ENCODE data around the gene ZBTB16. TPM values are rescaled to one million over a fixed set of nuclear protein-coding genes. Genes with fewer than 3 reads are reported as not detected.

The ZBTB16 gene
- polyA plus RNA-seq, 3 donors = 4.1 to 12.3 (median 8.3) TPM

GRCh38 chr11:114115451-114115928, 56.0 kb downstream of the ZBTB16 start:
- Histone ChIP-seq H2AFZ (ENCODE audit: insufficient read depth, low read depth, low read length, poor library complexity, severe bottlenecking) (no peak overlapping the region), H3K79me2 (ENCODE audit: insufficient read depth, low read length) (no peaks in the 10 kb centered on the region), H3K4me3 (replicated peaks in 1 of 3; ENCODE audit: low read depth in 2 of 3, low read length in 3 of 3) (no peak overlapping the region), H3K4me1 (ENCODE audit: control insufficient read depth in 1 of 2, insufficient read depth in 2 of 2, low read length in 2 of 2) (peaks cover 11 to 19% of the 10 kb centered on the region in 2 donors), H3K27me3 (ENCODE audit: control insufficient read depth in 2 of 2, insufficient read depth in 2 of 2, low read length in 2 of 2) (no peaks in the 10 kb centered on the region), H3K9ac (ENCODE audit: insufficient read depth, low read length, poor library complexity, severe bottlenecking) (no peak overlapping the region), H4K20me1 (ENCODE audit: insufficient read depth, low read length) (no peaks in the 10 kb centered on the region), H3K36me3 (replicated peaks in 1 of 2; ENCODE audit: control insufficient read depth in 1 of 2, insufficient read depth in 2 of 2, low read length in 2 of 2) (no peaks in the 10 kb centered on the region), H3K4me2 (replicated peaks; ENCODE audit: extremely low read depth, low read length, poor library complexity, severe bottlenecking) (no peak overlapping the region), H3K9me3 (replicated peaks in 1 of 2; ENCODE audit: control insufficient read depth in 1 of 2, insufficient read depth in 1 of 2, low read length in 2 of 2) (no peaks in the 10 kb centered on the region), H3K27ac (ENCODE audit: low read depth in 1 of 2, low read length in 2 of 2) (no peak overlapping the region)
- TF ChIP-seq CTCF (IDR thresholded peaks at IDR 0.05) = no peak
- H3K36me3 Mint-ChIP-seq = no peaks in the 10 kb centered on the region
- DNase-seq = no peak
- no peak overlapping the region for H3K4me3 Mint-ChIP-seq
- WGBS (ENCODE audit: insufficient coverage) = 90% methylated on average over 3 of the region's 14 CpGs
- H3K27me3 Mint-ChIP-seq (ENCODE audit: low read depth in 3 of 3) = peaks cover 0 to 5% (median 0%) of the 10 kb centered on the region in 3 donors
- H3K9me3 Mint-ChIP-seq = no peaks in the 10 kb centered on the region
- H3K4me1 Mint-ChIP-seq = peaks cover 25% of the 10 kb centered on the region
- intact Hi-C loops (cut with micrococcal nuclease) = no loop called here
- H3K27ac Mint-ChIP-seq = no peak overlapping the region

GRCh38 chr11:114116357-114116756, 56.8 kb downstream of the ZBTB16 start:
- Histone ChIP-seq H4K20me1 (ENCODE audit: insufficient read depth, low read length) (no peaks in the 10 kb centered on the region), H3K36me3 (replicated peaks in 1 of 2; ENCODE audit: control insufficient read depth in 1 of 2, insufficient read depth in 2 of 2, low read length in 2 of 2) (no peaks in the 10 kb centered on the region), H3K4me1 (ENCODE audit: control insufficient read depth in 1 of 2, insufficient read depth in 2 of 2, low read length in 2 of 2) (peaks cover 4 to 10% of the 10 kb centered on the region in 2 donors), H3K79me2 (ENCODE audit: insufficient read depth, low read length) (no peaks in the 10 kb centered on the region), H3K9ac (ENCODE audit: insufficient read depth, low read length, poor library complexity, severe bottlenecking) (no peak overlapping the region), H3K27me3 (ENCODE audit: control insufficient read depth in 2 of 2, insufficient read depth in 2 of 2, low read length in 2 of 2) (no peaks in the 10 kb centered on the region), H2AFZ (ENCODE audit: insufficient read depth, low read depth, low read length, poor library complexity, severe bottlenecking) (no peak overlapping the region), H3K4me2 (replicated peaks; ENCODE audit: extremely low read depth, low read length, poor library complexity, severe bottlenecking) (no peak overlapping the region), H3K4me3 (replicated peaks in 1 of 3; ENCODE audit: low read depth in 2 of 3, low read length in 3 of 3) (no peak overlapping the region), H3K9me3 (replicated peaks in 1 of 2; ENCODE audit: control insufficient read depth in 1 of 2, insufficient read depth in 1 of 2, low read length in 2 of 2) (no peaks in the 10 kb centered on the region), H3K27ac (ENCODE audit: low read depth in 1 of 2, low read length in 2 of 2) (no peak overlapping the region)
- Mint-ChIP-seq H3K27ac (no peak overlapping the region), H3K4me1 (peaks cover 20% of the 10 kb centered on the region), H3K36me3 (no peaks in the 10 kb centered on the region), H3K27me3 (ENCODE audit: low read depth in 3 of 3) (peaks cover 0 to 5% (median 0%) of the 10 kb centered on the region in 3 donors), H3K4me3 (no peak overlapping the region), H3K9me3 (no peaks in the 10 kb centered on the region)
- no peak for DNase-seq
- TF ChIP-seq CTCF (IDR thresholded peaks at IDR 0.05) = no peak
- WGBS (ENCODE audit: insufficient coverage) = no CpG with 5 or more reads among the region's 5 CpGs
- intact Hi-C loops (cut with micrococcal nuclease) = no loop called here
